GM18517 (cell line): ENCODE data around the gene CLASP1.
"Not testable (repeated sequence)": the region's sequence is repeated elsewhere in the genome, so short reads cannot be mapped to it uniquely, and the experiment has no call there.

Experiments used
- ATAC-seq: cut with Tn5 transposase; IDR thresholded peaks from one replicate; pipeline ENCODE4 v1.9.1; 2021; ENCODE audit warnings: mild to moderate bottlenecking, moderate library complexity; ENCODE audit not compliant: unreplicated experiment

Gene CLASP1

GRCh38 chr2:121649149-121649595 lies at the start of gene CLASP1:
TSS of gene CLASP1 (minus strand) at chr2:121649462. CDS start at chr2:121605895, 43,567 bp downstream.
- no peak for ATAC-seq

GRCh38 chr2:121698318-121698930 lies 49.2 kb upstream of the CLASP1 start:
- ATAC-seq, result no peak

GRCh38 chr2:121697108-121697631 lies 47.9 kb upstream of the CLASP1 start:
- ATAC-seq, result no peak

- no peak for ATAC-seq
These were observed 47.2 kb upstream of the CLASP1 start for GRCh38 chr2:121696410-121696930.

GRCh38 chr2:121695171-121695451 lies 45.8 kb upstream of the CLASP1 start:
- no peak for ATAC-seq

- no peak for ATAC-seq
These were observed 45.3 kb upstream of the CLASP1 start for GRCh38 chr2:121694398-121695170.

- not testable (repeated sequence) for ATAC-seq
These were observed 41.3 kb upstream of the CLASP1 start for GRCh38 chr2:121690572-121690971.

- no peak for ATAC-seq
These were observed 40.8 kb upstream of the CLASP1 start for GRCh38 chr2:121690095-121690494.

- no peak for ATAC-seq
These were observed 40.1 kb upstream of the CLASP1 start for GRCh38 chr2:121689356-121689755.

GRCh38 chr2:121688820-121689219 lies 39.6 kb upstream of the CLASP1 start:
- no peak for ATAC-seq

- ATAC-seq, result no peak
These were observed 37.6 kb upstream of the CLASP1 start for GRCh38 chr2:121686902-121687301.

- no peak for ATAC-seq
These were observed 37.0 kb upstream of the CLASP1 start for GRCh38 chr2:121686218-121686617.

- no peak for ATAC-seq
These were observed 33.4 kb upstream of the CLASP1 start for GRCh38 chr2:121682396-121683298.

- no peak for ATAC-seq
These were observed 28.6 kb upstream of the CLASP1 start for GRCh38 chr2:121677855-121678254.

- ATAC-seq, result not testable (repeated sequence)
These were observed 22.4 kb upstream of the CLASP1 start for GRCh38 chr2:121671621-121672020.

- ATAC-seq, result no peak
These were observed 20.9 kb upstream of the CLASP1 start for GRCh38 chr2:121670181-121670580.

GRCh38 chr2:121667618-121668017 lies 18.4 kb upstream of the CLASP1 start:
- ATAC-seq, result no peak

- no peak for ATAC-seq
These were observed 16.8 kb upstream of the CLASP1 start for GRCh38 chr2:121666042-121666441.

- ATAC-seq, result no peak
These were observed 16.2 kb upstream of the CLASP1 start for GRCh38 chr2:121665504-121665903.

GRCh38 chr2:121664713-121665112 lies 15.5 kb upstream of the CLASP1 start:
- no peak for ATAC-seq

GRCh38 chr2:121664086-121664485 lies 14.8 kb upstream of the CLASP1 start:
- ATAC-seq, result no peak
